ENCODE data around the gene PWWP2A.
"Not testable (repeated sequence)": the region's sequence is repeated elsewhere in the genome, so short reads cannot be mapped to it uniquely, and the experiment has no call there.

PWWP2A gene, protein sequence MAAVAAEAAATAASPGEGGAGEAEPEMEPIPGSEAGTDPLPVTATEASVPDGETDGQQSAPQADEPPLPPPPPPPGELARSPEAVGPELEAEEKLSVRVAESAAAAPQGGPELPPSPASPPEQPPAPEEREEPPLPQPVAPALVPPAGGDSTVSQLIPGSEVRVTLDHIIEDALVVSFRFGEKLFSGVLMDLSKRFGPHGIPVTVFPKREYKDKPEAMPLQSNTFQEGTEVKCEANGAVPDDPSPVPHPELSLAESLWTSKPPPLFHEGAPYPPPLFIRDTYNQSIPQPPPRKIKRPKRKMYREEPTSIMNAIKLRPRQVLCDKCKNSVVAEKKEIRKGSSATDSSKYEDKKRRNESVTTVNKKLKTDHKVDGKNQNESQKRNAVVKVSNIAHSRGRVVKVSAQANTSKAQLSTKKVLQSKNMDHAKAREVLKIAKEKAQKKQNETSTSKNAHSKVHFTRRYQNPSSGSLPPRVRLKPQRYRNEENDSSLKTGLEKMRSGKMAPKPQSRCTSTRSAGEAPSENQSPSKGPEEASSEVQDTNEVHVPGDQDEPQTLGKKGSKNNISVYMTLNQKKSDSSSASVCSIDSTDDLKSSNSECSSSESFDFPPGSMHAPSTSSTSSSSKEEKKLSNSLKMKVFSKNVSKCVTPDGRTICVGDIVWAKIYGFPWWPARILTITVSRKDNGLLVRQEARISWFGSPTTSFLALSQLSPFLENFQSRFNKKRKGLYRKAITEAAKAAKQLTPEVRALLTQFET

DNA sequence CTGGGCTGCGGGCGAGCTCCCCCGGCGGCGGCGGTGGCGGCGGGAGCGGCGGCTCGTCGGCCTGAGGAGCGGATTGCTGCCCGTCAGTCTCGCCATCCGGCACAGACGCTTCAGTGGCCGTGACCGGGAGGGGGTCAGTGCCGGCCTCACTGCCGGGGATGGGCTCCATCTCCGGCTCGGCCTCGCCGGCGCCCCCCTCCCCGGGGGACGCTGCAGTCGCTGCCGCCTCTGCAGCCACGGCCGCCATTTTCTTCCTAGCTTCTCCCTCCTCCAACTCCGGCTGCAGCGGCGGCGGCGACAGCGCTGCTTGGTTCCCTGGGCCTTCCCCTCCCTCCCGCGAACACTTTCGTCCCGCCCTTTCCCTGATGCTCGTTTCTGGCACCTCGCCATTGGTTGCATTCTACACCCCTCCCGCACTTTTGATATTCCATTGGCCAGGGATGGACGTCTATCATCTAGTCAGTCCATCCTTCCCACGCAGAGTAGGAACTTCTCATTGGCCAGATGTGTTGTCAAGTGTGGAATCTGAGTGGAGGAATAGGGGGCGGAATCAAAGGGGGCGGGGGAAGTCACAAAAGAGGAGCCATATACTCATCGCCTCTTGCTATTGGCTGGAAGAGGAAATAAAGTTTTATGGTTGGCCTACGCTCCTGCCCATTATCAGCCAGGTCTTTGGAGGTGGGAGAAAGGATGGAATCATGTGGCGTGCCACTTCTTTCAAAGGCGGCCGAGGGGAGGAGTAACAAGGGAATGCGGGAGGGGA is at the start of gene PWWP2A:
Gene PWWP2A, minus strand, starts transcription at position 309 of the 763 bp plus-strand sequence. Its CDS starts 62 bp downstream, at position 247.
- peak; percentile 97 for DNase-seq (ENCODE audit: low read depth)

DNA sequence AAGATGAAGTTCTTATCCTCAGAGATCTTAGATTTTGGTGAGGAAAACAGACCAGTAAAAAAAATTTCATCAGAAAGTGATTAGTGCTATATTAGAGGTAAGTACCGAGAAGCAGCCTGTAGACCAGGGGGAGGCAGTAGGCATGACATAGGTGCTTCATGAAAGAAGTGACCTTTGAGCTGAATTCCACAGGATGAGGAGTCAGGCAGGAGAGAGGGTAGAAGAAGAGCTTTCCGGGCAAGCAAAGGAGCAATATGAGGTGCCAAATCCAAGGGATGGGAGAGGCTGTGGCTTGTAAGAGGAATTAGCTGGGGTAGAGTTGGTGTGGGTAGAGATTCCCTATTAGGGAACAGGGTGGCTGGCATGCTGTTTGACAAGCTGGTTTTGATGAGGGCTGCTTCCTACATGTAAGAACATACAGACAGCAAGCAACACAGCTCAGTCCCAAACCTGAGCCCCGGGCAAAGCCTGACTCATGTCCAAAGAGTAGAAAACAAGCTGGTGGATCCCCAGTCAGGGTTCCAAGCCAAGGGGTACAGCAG is 48.4 kb upstream of the PWWP2A start:
- DNase-seq (ENCODE audit: low read depth), result no peak

- no peak for DNase-seq (ENCODE audit: low read depth)
Observed at GRCh38 chr5:160166973-160167623, 47.8 kb upstream of the PWWP2A start.

GRCh38 chr5:160166069-160166972 is 47.1 kb upstream of the PWWP2A start:
- DNase-seq (ENCODE audit: low read depth), result no peak

DNA sequence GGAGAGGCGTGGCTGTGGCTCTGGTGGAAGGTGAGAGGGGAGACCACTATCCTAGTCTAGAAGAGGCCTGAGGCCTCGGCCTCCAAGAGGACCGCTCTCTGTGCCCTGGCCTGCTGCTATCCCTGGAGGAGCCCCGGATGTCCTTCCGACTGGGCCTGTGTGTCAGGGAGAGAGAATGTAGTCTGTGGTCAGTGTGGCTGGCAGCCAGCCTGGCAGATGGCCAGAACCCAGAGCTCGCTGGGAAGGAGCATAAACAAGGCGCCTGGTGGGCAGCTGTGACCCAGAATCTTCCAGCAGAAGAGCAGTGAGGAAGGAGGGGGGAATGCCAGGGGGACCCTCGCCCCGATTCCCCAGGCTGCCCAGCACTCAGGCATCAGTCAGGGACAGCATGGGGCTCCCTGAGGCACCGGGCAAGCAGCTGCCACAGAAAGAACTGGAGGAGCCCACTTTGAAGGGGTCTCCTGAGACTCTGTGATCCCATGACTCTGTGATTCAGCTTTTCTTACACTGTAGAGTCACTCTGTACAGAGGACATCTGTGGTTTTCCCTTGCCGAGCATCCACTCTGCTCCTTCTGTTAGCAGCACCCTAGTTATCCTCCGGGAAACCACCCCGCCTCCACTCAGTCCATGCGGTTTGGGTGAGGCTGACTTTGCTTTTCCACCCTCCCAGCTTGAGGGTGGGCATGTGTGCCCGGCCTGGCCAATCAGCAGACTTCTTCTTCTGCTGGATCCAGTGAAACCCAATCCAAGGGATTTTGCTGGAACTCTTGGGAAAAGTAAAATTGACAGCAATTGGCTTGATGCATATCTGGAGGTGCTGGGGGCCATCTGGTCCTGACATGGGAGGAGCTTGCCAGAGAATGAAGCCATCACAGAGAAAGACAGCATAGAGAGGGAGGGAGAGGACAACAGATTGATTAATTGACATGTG is 46.2 kb upstream of the PWWP2A start:
- DNase-seq (ENCODE audit: low read depth), result no peak

DNA sequence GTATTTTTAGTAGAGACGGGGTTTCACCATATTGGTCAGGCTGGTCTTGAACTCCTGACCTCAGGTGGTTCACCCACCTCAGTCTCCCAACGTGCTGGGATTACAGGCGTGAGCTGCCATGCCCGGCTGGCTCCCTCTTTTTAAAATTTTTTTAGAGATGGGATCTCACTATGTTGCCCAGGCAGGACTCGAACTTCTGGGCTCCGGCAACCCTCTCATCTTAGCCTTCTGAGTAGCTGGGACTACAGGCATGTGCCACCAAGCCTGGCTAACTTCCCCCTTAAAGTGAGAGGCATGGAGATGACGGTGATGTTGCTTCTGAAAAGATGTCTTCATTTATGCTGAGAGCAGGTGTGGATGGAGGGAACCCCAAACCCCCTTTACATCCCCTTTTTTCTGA is 43.7 kb upstream of the PWWP2A start:
- no peak for DNase-seq (ENCODE audit: low read depth)

GRCh38 chr5:160161626-160162025 is 42.4 kb upstream of the PWWP2A start:
- no peak for DNase-seq (ENCODE audit: low read depth)

DNA sequence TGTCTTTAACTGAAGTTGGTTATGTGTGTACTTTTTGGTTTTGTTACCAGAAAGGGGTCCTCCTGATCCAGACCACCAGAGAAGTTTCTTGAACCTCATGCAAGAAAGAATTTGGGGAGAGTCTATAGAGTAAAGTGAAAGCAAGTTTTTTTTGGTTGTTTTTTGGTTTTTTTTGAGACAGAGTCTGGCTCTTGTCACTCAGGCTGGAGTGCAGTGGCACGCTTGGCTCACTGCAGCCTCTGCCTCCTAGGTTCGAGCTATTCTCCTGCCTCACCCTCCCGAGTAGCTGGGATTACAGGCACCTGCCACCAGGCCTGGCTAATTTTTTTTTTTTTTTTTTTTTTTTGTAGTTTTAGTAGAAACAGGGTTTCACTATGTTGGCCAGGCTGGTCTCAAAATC is 41.6 kb upstream of the PWWP2A start:
- DNase-seq (ENCODE audit: low read depth), result not testable (repeated sequence)

DNA sequence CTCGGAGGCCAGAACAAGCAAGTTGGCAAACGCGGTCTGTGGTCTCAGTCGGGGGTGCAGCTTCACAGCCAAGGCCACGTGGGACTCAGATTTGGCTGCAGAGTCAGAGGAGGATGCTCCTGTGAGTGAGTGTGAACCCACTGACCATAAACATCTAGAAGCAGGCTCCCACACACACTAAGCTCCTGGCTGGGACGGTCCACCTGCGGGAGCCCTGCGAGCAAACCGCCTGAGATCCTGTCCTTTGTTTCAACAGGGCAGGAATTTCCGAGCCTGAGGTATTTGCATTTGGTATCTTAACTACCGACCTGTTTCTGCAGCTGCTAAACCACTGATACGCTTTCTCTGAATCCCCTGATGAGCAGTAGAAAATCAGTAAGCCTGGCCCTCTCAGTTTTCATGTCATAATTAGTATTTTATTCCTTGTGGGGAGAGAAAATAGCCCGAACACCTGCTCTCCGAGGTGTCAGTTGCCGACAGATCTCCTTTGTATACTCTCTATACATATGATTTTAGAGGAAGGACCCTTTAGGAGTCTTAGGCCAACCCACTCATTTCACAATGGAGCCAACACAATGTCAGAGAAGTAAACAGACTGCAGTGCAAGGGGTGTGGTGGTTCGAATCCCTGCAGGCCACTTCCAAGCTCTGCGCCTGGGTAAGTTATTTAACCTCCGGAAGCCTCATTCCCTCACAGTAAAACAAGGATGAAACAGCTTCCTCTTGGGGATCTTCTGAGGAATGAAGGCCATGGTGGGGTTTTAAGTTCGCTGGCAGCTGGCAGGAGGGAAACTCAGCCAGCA is 40.9 kb upstream of the PWWP2A start:
- DNase-seq (ENCODE audit: low read depth), result no peak

GRCh38 chr5:160158087-160158486 is 38.8 kb upstream of the PWWP2A start:
- no peak for DNase-seq (ENCODE audit: low read depth)

- DNase-seq (ENCODE audit: low read depth), result no peak
Observed at GRCh38 chr5:160155017-160155750, 35.9 kb upstream of the PWWP2A start.

DNA sequence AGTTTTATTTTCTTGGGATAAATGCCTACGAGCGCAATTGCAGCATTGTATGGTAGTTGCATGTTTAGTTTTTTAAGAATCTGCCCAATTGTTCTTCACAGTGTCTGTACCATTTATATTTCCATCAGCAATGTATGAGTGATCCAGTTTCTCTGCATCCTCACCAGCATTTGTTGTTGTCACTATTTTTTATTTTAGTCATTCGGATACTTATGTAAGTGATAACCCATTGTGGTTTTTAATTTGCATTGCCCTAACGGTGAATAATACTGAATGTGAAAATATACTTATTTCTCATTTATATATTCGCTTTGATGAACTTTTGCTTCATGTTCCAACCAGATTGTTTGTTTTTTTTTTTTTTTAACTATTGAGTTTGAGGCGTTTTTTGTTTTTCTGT is 33.7 kb upstream of the PWWP2A start:
- DNase-seq (ENCODE audit: low read depth), result no peak

DNA sequence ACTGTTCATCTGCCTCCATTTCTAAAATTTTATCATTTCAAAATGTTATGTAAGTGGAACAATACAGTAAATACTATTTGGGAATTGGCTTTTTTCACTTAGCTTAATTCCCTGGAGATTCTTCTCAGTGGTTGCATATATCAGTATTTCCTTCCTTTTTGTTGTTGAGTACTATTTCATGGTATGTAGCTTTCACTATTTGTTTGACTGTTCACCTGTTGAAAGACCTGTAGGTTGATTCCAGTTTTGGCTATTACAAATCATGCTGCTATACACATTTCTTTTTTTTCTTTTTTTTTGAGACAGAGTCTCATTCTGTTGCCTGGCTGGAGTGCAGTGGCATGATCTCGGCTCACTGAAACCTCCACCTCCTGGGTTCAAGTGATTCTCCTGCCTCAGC is 33.0 kb upstream of the PWWP2A start:
- no peak for DNase-seq (ENCODE audit: low read depth)

GRCh38 chr5:160151017-160151416 is 31.8 kb upstream of the PWWP2A start:
- DNase-seq (ENCODE audit: low read depth), result no peak

GRCh38 chr5:160150381-160150780 is 31.1 kb upstream of the PWWP2A start:
- no peak for DNase-seq (ENCODE audit: low read depth)

GRCh38 chr5:160144436-160144835 is 25.2 kb upstream of the PWWP2A start:
- DNase-seq (ENCODE audit: low read depth), result not testable (repeated sequence)

- DNase-seq (ENCODE audit: low read depth), result no peak
Observed at GRCh38 chr5:160134332-160134731, 15.1 kb upstream of the PWWP2A start.

- DNase-seq (ENCODE audit: low read depth), result no peak
Observed at GRCh38 chr5:160133918-160134304, 14.7 kb upstream of the PWWP2A start.

Data from activated T-cell treated with anti-CD3 and anti-CD28 coated beads for 24 hours (primary cell).